ENCODE results near the gene PTPRM.

Gene PTPRM

GRCh38 chr18:7590826-7591560 lies 23.9 kb downstream of the PTPRM start:
- POLR2A ChIA-PET, result no interaction called here
- H3K27ac ChIP-seq (ENCODE audit: extremely low read depth, low read depth, low read length), result no peak overlapping the region
- CTCF ChIA-PET, result interaction anchor here (1.2 to 1.7 kb wide), 2 partner anchors 10 to 24 kb away, joined by 3 to 4 read pairs; partner anchors contain the start of gene PTPRM
- no peak overlapping the region for H3K4me3 ChIP-seq (ENCODE audit: low read depth, low read length)
- H3K9me3 ChIP-seq (ENCODE audit: control insufficient read depth, insufficient read depth, low read depth, low read length), result no peaks in the 10 kb centered on the region
- H3K4me1 ChIP-seq (ENCODE audit: control insufficient read depth, insufficient read depth, low read length), result peaks cover 24% of the 10 kb centered on the region
- no peak for TF ChIP-seq ZFP41 (tag by site-specific recombination; IDR thresholded peaks at IDR 0.05; ENCODE audit: borderline replicate concordance)
- no peak for TF ChIP-seq ZNF580 (tag by site-specific recombination; IDR thresholded peaks at IDR 0.05)
- peak; percentile 75 for TF ChIP-seq PRDM1 (tag by site-specific recombination; IDR thresholded peaks at IDR 0.05)
- TF ChIP-seq ZNF175 (tag by site-specific recombination; IDR thresholded peaks at IDR 0.05), result no peak
- no peak for TF ChIP-seq TCF7L2 (IDR thresholded peaks at IDR 0.05; ENCODE audit: borderline replicate concordance, low read depth, low read length)
- no peak for TF ChIP-seq GFI1B (tag by site-specific recombination; IDR thresholded peaks at IDR 0.05)
- TF ChIP-seq ZNF645 (tag by site-specific recombination; IDR thresholded peaks at IDR 0.05), result no peak
- no peaks in the 10 kb centered on the region for H3K36me3 ChIP-seq (ENCODE audit: control insufficient read depth in 2 of 2, insufficient read depth in 1 of 2, low read length in 2 of 2)

- TF ChIP-seq ZNF292 (tag by site-specific recombination; IDR thresholded peaks at IDR 0.05; ENCODE audit: borderline replicate concordance, low read depth) (no peak), PRDM1 (tag by site-specific recombination; IDR thresholded peaks at IDR 0.05) (peak; percentile 16; the same call in 1 of the 2 replicates), ZNF549 (tag by site-specific recombination; IDR thresholded peaks at IDR 0.05) (no peak), ZNF677 (tag by site-specific recombination; IDR thresholded peaks at IDR 0.05) (no peak), ZNF404 (tag by site-specific recombination; IDR thresholded peaks at IDR 0.05) (no peak), SP3 (tag by site-specific recombination; IDR thresholded peaks at IDR 0.05) (no peak), ZNF223 (tag by site-specific recombination; IDR thresholded peaks at IDR 0.05) (no peak), PRDM4 (tag by site-specific recombination; IDR thresholded peaks at IDR 0.05) (no peak), KLF16 (tag by site-specific recombination; IDR thresholded peaks at IDR 0.05) (no peak), MYNN (tag by site-specific recombination; IDR thresholded peaks at IDR 0.05; ENCODE audit: borderline replicate concordance) (no peak), ZNF692 (tag by site-specific recombination; IDR thresholded peaks at IDR 0.05) (no peak), CTCF (tag by site-specific recombination; IDR thresholded peaks at IDR 0.05) (0 out of 2 replicates have a peak, but pooled peaks have one; percentile 24), SCRT1 (tag by site-specific recombination; IDR thresholded peaks at IDR 0.05; ENCODE audit: borderline replicate concordance) (0 out of 2 replicates have a peak, but pooled peaks have one; percentile 38), ZBTB48 (tag by site-specific recombination; IDR thresholded peaks at IDR 0.05) (no peak)
- no peak overlapping the region for H3K4me3 ChIP-seq (ENCODE audit: low read depth, low read length)
- H3K4me1 ChIP-seq (ENCODE audit: control insufficient read depth, insufficient read depth, low read length), result peaks cover 22% of the 10 kb centered on the region
- ChIA-PET POLR2A (interaction anchor here (0.9 to 2.0 kb wide), 2 partner anchors 13 to 25 kb away, joined by 3 to 6 read pairs; partner anchors contain the start of gene PTPRM), CTCF (interaction anchor here (0.6 to 1.7 kb wide), 5 partner anchors 11 to 222 kb away, joined by 3 to 4 read pairs (median 3); no protein-coding TSS in a partner anchor)
- H3K27ac ChIP-seq (ENCODE audit: extremely low read depth, low read depth, low read length), result no peak overlapping the region
- H3K9me3 ChIP-seq (ENCODE audit: control insufficient read depth, insufficient read depth, low read depth, low read length), result no peaks in the 10 kb centered on the region
- H3K36me3 ChIP-seq (ENCODE audit: control insufficient read depth in 2 of 2, insufficient read depth in 1 of 2, low read length in 2 of 2), result no peaks in the 10 kb centered on the region
These were observed 25.4 kb downstream of the PTPRM start for GRCh38 chr18:7592305-7593071.

All from HEK293 (cell line).